Fibroblast of lung (primary cell): ENCODE data around the gene ADH6. TPM values are rescaled to one million over a fixed set of nuclear protein-coding genes. Genes with fewer than 3 reads are reported as not detected.
"Not testable (repeated sequence)": the region's sequence is repeated elsewhere in the genome, so short reads cannot be mapped to it uniquely, and the experiment has no call there.

ENCODE experiments used
- DNase-seq, 2 donors: peaks; one replicate each; pipeline versions ENCODE4 v3.0.0 to v3.0.0-alpha.2; 2010; ENCODE audit warnings: low read depth in 2 of 2
- H2AFZ ChIP-seq: 2 replicates; pipeline ENCODE4 v1.5.1; 2012; ENCODE audit warnings: low read length, control low read depth, inconsistent platforms
- H3K27ac ChIP-seq: 2 replicates; pipeline ENCODE4 v1.5.1; 2011; ENCODE audit warnings: low read length, control low read depth; ENCODE audit not compliant: insufficient read depth
- H3K27me3 ChIP-seq: 2 replicates; pipeline ENCODE4 v1.5.1; 2011; ENCODE audit warnings: mild to moderate bottlenecking, low read length; ENCODE audit not compliant: control insufficient read depth, insufficient read depth
- H3K36me3 ChIP-seq: 2 replicates; pipeline ENCODE4 v1.5.1; 2011; ENCODE audit warnings: low read length; ENCODE audit not compliant: control insufficient read depth, insufficient read depth
- H3K4me1 ChIP-seq: 2 replicates; pipeline ENCODE4 v1.5.1; 2011; ENCODE audit warnings: low read length; ENCODE audit not compliant: control insufficient read depth, insufficient read depth; ENCODE audit errors: extremely low read depth
- H3K4me2 ChIP-seq: 2 replicates; pipeline ENCODE4 v1.5.1; 2011; ENCODE audit warnings: low read length, control low read depth; ENCODE audit not compliant: insufficient read depth; ENCODE audit errors: extremely low read depth
- H3K4me3 ChIP-seq, 4 experiments: fragments of 200-600 bp in 1 of 4; sonication (generic) in 1 of 4; replicated peaks in 1 of 4; 2 replicates each; pipeline ENCODE4 v1.5.1; 2011 to 2016; ENCODE audit warnings: low read length in 4 of 4, low read depth in 3 of 4, mild to moderate bottlenecking in 3 of 4, control low read depth in 2 of 4, inconsistent platforms in 1 of 4, mixed read lengths in 1 of 4; ENCODE audit not compliant: insufficient read depth in 1 of 4; ENCODE audit errors: control extremely low read depth in 1 of 4
- H3K79me2 ChIP-seq: 2 replicates; pipeline ENCODE4 v1.5.1; 2012; ENCODE audit warnings: mild to moderate bottlenecking, low read length, inconsistent platforms; ENCODE audit not compliant: control insufficient read depth, insufficient read depth
- H3K9ac ChIP-seq: 2 replicates; pipeline ENCODE4 v1.5.1; 2011; ENCODE audit warnings: mild to moderate bottlenecking, low read length, control low read depth; ENCODE audit not compliant: insufficient read depth
- H3K9me3 ChIP-seq: 2 replicates; pipeline ENCODE4 v1.5.1; 2012; ENCODE audit warnings: low read depth, low read length; ENCODE audit not compliant: control insufficient read depth, insufficient read depth
- H4K20me1 ChIP-seq: 2 replicates; pipeline ENCODE4 v1.5.1; 2011; ENCODE audit warnings: low read length; ENCODE audit not compliant: control insufficient read depth, insufficient read depth; ENCODE audit errors: extremely low read depth
- EZH2 ChIP-seq: IDR thresholded peaks from 2 replicates; pipeline ENCODE4 v1.5.1; 2012; ENCODE audit warnings: low read length, control low read depth, mild to moderate bottlenecking; ENCODE audit errors: missing control alignments
- polyA plus RNA-seq, 2 donors: library from polyadenylated mRNA; depleted of rRNA in 1 of 2; stranded (reverse) in 1 of 2; unstranded in 1 of 2; fragments of >200 nt; gene quantifications; 2 replicates each; pipeline ENCODE4 v1.2.1, GENCODE V29; 2011 to 2012; ENCODE audit warnings: missing spikeins in 1 of 2
- total RNA-seq: library from RNA; depleted of rRNA; stranded (reverse); fragments of >200 nt; gene quantifications from 2 replicates; pipeline ENCODE4 v1.2.1, GENCODE V29; 2014
- TF ChIP-seq, protein P1 (sequence below), 2 donors: IDR thresholded peaks in 1 of 2; conservative IDR thresholded peaks in 1 of 2; 1 replicate in 1 of 2; 2 replicates in 1 of 2; pipeline ENCODE4 v1.5.1; 2011 to 2012; ENCODE audit warnings: low read length in 2 of 2, control low read depth in 1 of 2, inconsistent platforms in 1 of 2, low read depth in 1 of 2, mild to moderate bottlenecking in 1 of 2

Gene ADH6
- total and polyA plus RNA-seq, 2 donors (not counting 1 experiment from before 2014, with no cell fraction given), result 0.17 to 0.68 TPM

DNA sequence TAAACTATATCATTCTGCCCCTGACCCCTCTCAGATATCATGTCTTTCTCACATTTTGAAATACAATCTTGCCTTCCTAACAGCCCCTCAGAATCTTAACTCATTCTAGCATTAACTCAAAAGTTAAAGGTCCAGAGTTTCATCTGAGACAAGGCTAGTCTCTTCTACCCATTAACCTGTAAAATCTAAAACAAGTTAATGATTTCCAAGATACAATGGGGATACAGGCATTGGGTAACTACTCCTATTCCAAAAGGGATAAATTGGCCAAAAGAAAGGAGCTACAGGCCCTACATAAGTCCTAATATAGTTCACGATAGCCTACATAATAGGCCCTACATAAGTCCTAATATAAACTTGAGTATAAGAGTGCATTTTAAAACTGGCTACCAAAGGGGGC is 18.9 kb downstream of the ADH6 start:
- Histone ChIP-seq H3K9me3 (no peaks in the 10 kb centered on the region), H3K36me3 (no peaks in the 10 kb centered on the region), H4K20me1 (no peaks in the 10 kb centered on the region), H3K9ac (no peak overlapping the region), H3K27ac (no peak overlapping the region), H3K4me3 (no peak overlapping the region), H3K27me3 (no peaks in the 10 kb centered on the region), H2AFZ (no peak overlapping the region), H3K79me2 (no peaks in the 10 kb centered on the region), H3K4me1 (peaks cover 4% of the 10 kb centered on the region), H3K4me2 (no peak overlapping the region)
- no peak for TF ChIP-seq EZH2
- no peak for DNase-seq

DNA sequence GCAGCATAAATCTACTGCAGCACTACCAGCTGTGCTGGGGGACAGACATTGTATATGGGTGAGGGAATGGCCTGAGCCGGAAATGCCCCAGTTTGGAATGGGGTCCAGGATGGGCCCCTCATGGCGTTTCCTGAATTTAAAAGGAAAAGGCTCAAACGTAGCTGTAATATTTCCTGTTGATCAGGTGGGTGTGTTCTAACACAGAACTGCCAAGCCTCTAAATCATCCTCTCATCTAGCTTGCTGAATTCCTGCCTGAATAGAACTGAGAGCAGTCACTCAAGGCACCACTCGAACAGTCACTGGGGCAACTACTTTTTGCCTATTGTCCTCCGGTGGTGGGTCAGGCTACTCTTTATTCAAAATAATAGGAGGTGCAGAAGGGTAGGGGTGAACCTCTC is 28.7 kb downstream of the ADH6 start:
- no peaks in the 10 kb centered on the region for H3K9me3 ChIP-seq

DNA sequence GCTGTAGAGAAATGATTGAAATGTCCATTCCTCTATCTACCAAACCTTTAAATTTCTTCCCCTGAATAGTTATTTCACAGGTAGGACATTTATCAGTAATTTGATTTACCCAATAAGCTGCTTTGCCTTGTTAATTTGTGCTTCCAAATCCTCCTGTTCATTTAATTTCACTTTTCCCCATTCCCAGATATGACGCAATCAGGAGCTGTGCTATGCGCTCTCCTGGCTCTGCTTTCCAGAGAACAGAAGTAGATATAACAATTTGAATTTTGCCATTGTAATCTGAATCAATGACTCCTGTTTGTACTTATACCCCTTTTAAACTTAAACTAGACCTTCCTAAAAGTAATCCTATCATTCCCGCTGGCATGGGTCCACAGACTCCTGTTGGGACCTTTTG is 29.1 kb downstream of the ADH6 start:
- not testable (repeated sequence) for H3K4me3 ChIP-seq, H3K27me3 ChIP-seq, H4K20me1 ChIP-seq, H3K9me3 ChIP-seq, DNase-seq, H3K36me3 ChIP-seq, H3K9ac ChIP-seq, H3K79me2 ChIP-seq, H3K4me1 ChIP-seq, H2AFZ ChIP-seq, H3K27ac ChIP-seq, H3K4me2 ChIP-seq

More for the DNA sequence above, 28.7 kb downstream of the ADH6 start:
- TF ChIP-seq EZH2, result no peak
- TF ChIP-seq, protein P1, sequence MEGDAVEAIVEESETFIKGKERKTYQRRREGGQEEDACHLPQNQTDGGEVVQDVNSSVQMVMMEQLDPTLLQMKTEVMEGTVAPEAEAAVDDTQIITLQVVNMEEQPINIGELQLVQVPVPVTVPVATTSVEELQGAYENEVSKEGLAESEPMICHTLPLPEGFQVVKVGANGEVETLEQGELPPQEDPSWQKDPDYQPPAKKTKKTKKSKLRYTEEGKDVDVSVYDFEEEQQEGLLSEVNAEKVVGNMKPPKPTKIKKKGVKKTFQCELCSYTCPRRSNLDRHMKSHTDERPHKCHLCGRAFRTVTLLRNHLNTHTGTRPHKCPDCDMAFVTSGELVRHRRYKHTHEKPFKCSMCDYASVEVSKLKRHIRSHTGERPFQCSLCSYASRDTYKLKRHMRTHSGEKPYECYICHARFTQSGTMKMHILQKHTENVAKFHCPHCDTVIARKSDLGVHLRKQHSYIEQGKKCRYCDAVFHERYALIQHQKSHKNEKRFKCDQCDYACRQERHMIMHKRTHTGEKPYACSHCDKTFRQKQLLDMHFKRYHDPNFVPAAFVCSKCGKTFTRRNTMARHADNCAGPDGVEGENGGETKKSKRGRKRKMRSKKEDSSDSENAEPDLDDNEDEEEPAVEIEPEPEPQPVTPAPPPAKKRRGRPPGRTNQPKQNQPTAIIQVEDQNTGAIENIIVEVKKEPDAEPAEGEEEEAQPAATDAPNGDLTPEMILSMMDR (conservative IDR thresholded peaks at IDR 0.05 in 1 of 2, IDR thresholded peaks at IDR 0.05 in 1 of 2; ENCODE audit: low read depth in 1 of 2, low read length in 2 of 2), result no peak
- Histone ChIP-seq H3K36me3 (no peaks in the 10 kb centered on the region), H3K79me2 (no peaks in the 10 kb centered on the region), H3K27ac (no peak overlapping the region), H4K20me1 (no peaks in the 10 kb centered on the region), H3K4me1 (no peaks in the 10 kb centered on the region), H2AFZ (no peak overlapping the region), H3K4me3 (no peak overlapping the region), H3K4me2 (no peak overlapping the region), H3K9ac (no peak overlapping the region), H3K27me3 (no peaks in the 10 kb centered on the region)
- no peak for DNase-seq

DNA sequence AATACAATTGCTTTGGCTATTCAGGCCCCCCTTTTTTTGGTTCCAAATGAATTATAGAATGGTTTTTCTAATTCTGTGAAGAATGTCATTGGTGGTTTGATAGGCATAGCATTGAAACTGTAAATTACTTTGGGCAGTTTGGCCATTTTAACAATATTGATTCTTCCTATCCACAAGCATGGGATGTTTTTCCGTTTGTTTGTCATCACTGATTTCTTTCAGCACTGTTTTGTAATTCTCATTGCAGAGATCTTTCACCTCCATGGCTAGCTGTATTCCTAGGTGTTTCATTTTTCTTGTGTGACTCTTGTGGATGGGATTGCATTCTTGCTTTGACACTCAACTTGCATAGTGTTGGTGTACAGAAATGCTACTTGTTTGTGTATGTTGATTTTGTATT is 33.0 kb downstream of the ADH6 start:
- Histone ChIP-seq H3K4me1 (no peaks in the 10 kb centered on the region), H4K20me1 (no peaks in the 10 kb centered on the region), H3K4me2 (no peak overlapping the region), H3K36me3 (no peaks in the 10 kb centered on the region), H2AFZ (no peak overlapping the region), H3K4me3 (no peak overlapping the region), H3K27me3 (no peaks in the 10 kb centered on the region), H3K9ac (no peak overlapping the region), H3K27ac (no peak overlapping the region), H3K9me3 (no peaks in the 10 kb centered on the region), H3K79me2 (no peaks in the 10 kb centered on the region)
- no peak for TF ChIP-seq EZH2
- TF ChIP-seq, protein P1 (conservative IDR thresholded peaks at IDR 0.05 in 1 of 2, IDR thresholded peaks at IDR 0.05 in 1 of 2; ENCODE audit: low read depth in 1 of 2, low read length in 2 of 2), result no peak
- no peak for DNase-seq
